CD14-positive monocyte (primary cell): ENCODE results near the gene NOSIP. TPM values are rescaled to one million over a fixed set of nuclear protein-coding genes. Genes with fewer than 3 reads are reported as not detected.
A peak's percentile ranks its signal among the peaks of the same experiment; 100 is the strongest.

ENCODE experiments used
- DNase-seq, 3 donors: peaks; one replicate each; pipeline ENCODE4 v3.0.0-alpha.2; 2011 to 2022
- H2AFZ ChIP-seq: 2 replicates; pipeline ENCODE4 v1.6.0; 2012; ENCODE audit warnings: mild to moderate bottlenecking, low read depth, low read length, inconsistent platforms; ENCODE audit not compliant: insufficient read depth, poor library complexity, severe bottlenecking
- H3K27ac ChIP-seq, 2 donors: 1 replicate in 1 of 2; 2 replicates in 1 of 2; pipeline ENCODE4 v1.5.1; 2012 to 2013; ENCODE audit warnings: low read length in 2 of 2, control low read depth in 1 of 2, inconsistent platforms in 1 of 2, low read depth in 1 of 2, mild to moderate bottlenecking in 1 of 2
- H3K27me3 ChIP-seq, 2 donors: one replicate each; pipeline versions ENCODE4 v1.6.0 to v1.6.1; 2011 to 2013; ENCODE audit warnings: low read length in 2 of 2; ENCODE audit not compliant: control insufficient read depth in 2 of 2, insufficient read depth in 2 of 2
- H3K36me3 ChIP-seq, 2 donors: replicated peaks in 1 of 2; 1 replicate in 1 of 2; 2 replicates in 1 of 2; pipeline versions ENCODE4 v1.5.1 to v1.6.1; 2012 to 2013; ENCODE audit warnings: low read length in 2 of 2, control low read depth in 1 of 2, inconsistent platforms in 1 of 2, mild to moderate bottlenecking in 1 of 2; ENCODE audit not compliant: insufficient read depth in 2 of 2, control insufficient read depth in 1 of 2
- H3K4me1 ChIP-seq, 2 donors: 1 replicate in 1 of 2; 2 replicates in 1 of 2; pipeline versions ENCODE4 v1.5.1 to v1.6.1; 2012 to 2013; ENCODE audit warnings: low read length in 2 of 2, control low read depth in 1 of 2, inconsistent platforms in 1 of 2, mild to moderate bottlenecking in 1 of 2, moderate library complexity in 1 of 2; ENCODE audit not compliant: insufficient read depth in 2 of 2, control insufficient read depth in 1 of 2
- H3K4me2 ChIP-seq: replicated peaks from 2 replicates; pipeline ENCODE3; 2012; ENCODE audit warnings: low read length, moderate library complexity, mild to moderate bottlenecking; ENCODE audit not compliant: poor library complexity, severe bottlenecking; ENCODE audit errors: extremely low read depth
- H3K4me3 ChIP-seq, 3 experiments: fragments of 200-600 bp in 1 of 3; sonication (generic) in 1 of 3; replicated peaks in 1 of 3; 1 replicate in 2 of 3; 2 replicates in 1 of 3; pipeline ENCODE4 v1.5.1; 2011 to 2013; ENCODE audit warnings: low read length in 3 of 3, mild to moderate bottlenecking in 3 of 3, control low read depth in 2 of 3, low read depth in 2 of 3, inconsistent platforms in 1 of 3, moderate library complexity in 1 of 3
- H3K79me2 ChIP-seq: 2 replicates; pipeline ENCODE4 v1.6.0; 2012; ENCODE audit warnings: mild to moderate bottlenecking, control low read depth, inconsistent platforms, low read length, moderate library complexity; ENCODE audit not compliant: insufficient read depth
- H3K9ac ChIP-seq: 2 replicates; pipeline ENCODE4 v1.6.0; 2017; ENCODE audit warnings: low read length, mild to moderate bottlenecking; ENCODE audit not compliant: insufficient read depth, poor library complexity, severe bottlenecking
- H3K9me3 ChIP-seq, 2 donors: replicated peaks in 1 of 2; 1 replicate in 1 of 2; 2 replicates in 1 of 2; pipeline versions ENCODE4 v1.5.1 to v1.6.1; 2012 to 2013; ENCODE audit warnings: low read length in 2 of 2, control low read depth in 1 of 2; ENCODE audit not compliant: control insufficient read depth in 1 of 2, insufficient read depth in 1 of 2
- H4K20me1 ChIP-seq: 2 replicates; pipeline ENCODE4 v1.6.0; 2012; ENCODE audit warnings: mild to moderate bottlenecking, low read length, control low read depth, moderate library complexity; ENCODE audit not compliant: insufficient read depth
- H3K27ac Mint-ChIP-seq, 7 donors: one replicate each; pipeline ENCODE4 v1.8.0; 2020; ENCODE audit warnings: mild to moderate bottlenecking in 7 of 7, mixed read lengths in 7 of 7, moderate library complexity in 6 of 7, inconsistent platforms in 2 of 7
- H3K27me3 Mint-ChIP-seq, 3 donors: one replicate each; pipeline ENCODE4 v1.8.0; 2021 to 2022; ENCODE audit warnings: low read depth in 3 of 3, mild to moderate bottlenecking in 3 of 3, mixed read lengths in 3 of 3, moderate library complexity in 3 of 3, inconsistent platforms in 1 of 3
- H3K36me3 Mint-ChIP-seq, 2 donors: one replicate each; pipeline ENCODE4 v1.8.0; 2020; ENCODE audit warnings: mixed read lengths in 2 of 2, inconsistent platforms in 1 of 2, mild to moderate bottlenecking in 1 of 2
- H3K4me1 Mint-ChIP-seq: one replicate; pipeline ENCODE4 v1.8.0; 2020; ENCODE audit warnings: mild to moderate bottlenecking, mixed read lengths
- H3K4me3 Mint-ChIP-seq, 2 donors: one replicate each; pipeline ENCODE4 v1.8.0; 2020; ENCODE audit warnings: mild to moderate bottlenecking in 2 of 2, mixed read lengths in 2 of 2, moderate library complexity in 1 of 2
- H3K9me3 Mint-ChIP-seq, 7 donors: one replicate each; pipeline ENCODE4 v1.8.0; 2020 to 2022; ENCODE audit warnings: mixed read lengths in 7 of 7, mild to moderate bottlenecking in 6 of 7, moderate library complexity in 6 of 7, inconsistent platforms in 2 of 7
- CTCF ChIP-seq: fragments of 200-600 bp; IDR thresholded peaks from one replicate; pipeline ENCODE4 v1.8.0; 2022; ENCODE audit warnings: antibody characterized with exemption, mild to moderate bottlenecking
- WGBS: methylation state at CpG from one replicate; pipeline ENCODE4 v1.1.5; 2013; ENCODE audit warnings: missing lambda C conversion rate; ENCODE audit not compliant: insufficient coverage; 5-methylcytosine and 5-hydroxymethylcytosine counted together
- intact Hi-C, 2 donors: fragments of 100-400 bp; cut with micrococcal nuclease; formaldehyde crosslinking; loops; one replicate each; pipeline versions ENCODE4 v1.15.0 to v1.15.1; 2023
- polyA plus RNA-seq, 3 donors: library from polyadenylated mRNA; depleted of rRNA in 1 of 3; unstranded in 2 of 3; stranded (reverse) in 1 of 3; fragments of 300-500 nt in 2 of 3; fragments of >200 nt in 1 of 3; fragmentation: Illumina TruSeq in 2 of 3; gene quantifications; 1 replicate in 2 of 3; 2 replicates in 1 of 3; pipeline ENCODE4 v1.2.3, GENCODE V29; 2012 to 2021

The NOSIP gene
- polyA plus RNA-seq, 3 donors: 63.4 to 120 (median 96.4) TPM

- DNase-seq: no peak
- H3K4me1 Mint-ChIP-seq: peaks cover 23% of the 10 kb centered on the region
- no peak overlapping the region for H3K4me2 ChIP-seq
- no peaks in the 10 kb centered on the region for H3K27me3 ChIP-seq
- peaks cover 65% of the 10 kb centered on the region for H4K20me1 ChIP-seq
- no peak overlapping the region for H3K27ac Mint-ChIP-seq
- WGBS: 100% methylated on average over 2 of the region's 3 CpGs
- H3K36me3 Mint-ChIP-seq: peaks cover 7 to 28% of the 10 kb centered on the region in 2 donors
- no peaks in the 10 kb centered on the region for H3K27me3 Mint-ChIP-seq
- no peak overlapping the region for H3K4me3 ChIP-seq
- peaks cover 0 to 5% of the 10 kb centered on the region in 2 donors for H3K4me1 ChIP-seq
- no peak for TF ChIP-seq CTCF
- no peak overlapping the region for H3K4me3 Mint-ChIP-seq
- H3K36me3 ChIP-seq: peaks cover 4 to 10% of the 10 kb centered on the region in 2 donors
- H3K27ac ChIP-seq: no peak overlapping the region
- H3K9me3 Mint-ChIP-seq: no peaks in the 10 kb centered on the region
- peaks cover 62% of the 10 kb centered on the region for H3K79me2 ChIP-seq
- H3K9ac ChIP-seq: no peak overlapping the region
- intact Hi-C loops: no loop called here
- H3K9me3 ChIP-seq: no peaks in the 10 kb centered on the region
- H2AFZ ChIP-seq: no peak overlapping the region
Observed at GRCh38 chr19:49566302-49566701, 14.1 kb downstream of the NOSIP start.

GRCh38 chr19:49565261-49565660 lies 15.1 kb downstream of the NOSIP start:
- Mint-ChIP-seq H3K27ac (peak overlapping the region in 3 of 7 donors; percentile 2 to 58 (median 13)), H3K36me3 (peaks cover 8 to 30% of the 10 kb centered on the region in 2 donors), H3K4me1 (peaks cover 28% of the 10 kb centered on the region), H3K4me3 (no peak overlapping the region), H3K27me3 (peaks cover 0 to 2% (median under 1%) of the 10 kb centered on the region in 3 donors), H3K9me3 (no peaks in the 10 kb centered on the region)
- H2AFZ ChIP-seq: no peak overlapping the region
- H4K20me1 ChIP-seq: peaks cover 65% of the 10 kb centered on the region
- intact Hi-C loops: no loop called here
- DNase-seq: no peak
- H3K36me3 ChIP-seq: peaks cover 4 to 13% of the 10 kb centered on the region in 2 donors
- no peak overlapping the region for H3K4me2 ChIP-seq
- peaks cover 4 to 12% of the 10 kb centered on the region in 2 donors for H3K4me1 ChIP-seq
- H3K9ac ChIP-seq: no peak overlapping the region
- peaks cover 57% of the 10 kb centered on the region for H3K79me2 ChIP-seq
- WGBS: 67% methylated on average over 2 of the region's 4 CpGs
- no peak overlapping the region for H3K27ac ChIP-seq
- no peak overlapping the region for H3K4me3 ChIP-seq
- TF ChIP-seq CTCF: no peak
- H3K27me3 ChIP-seq: no peaks in the 10 kb centered on the region
- no peaks in the 10 kb centered on the region for H3K9me3 ChIP-seq
